Inflammatory macrophage treated with lipopolysaccharide for 4 hours (primary cell): Measurements from ENCODE around the gene CCL14.
"Not testable (repeated sequence)": the region's sequence is repeated elsewhere in the genome, so short reads cannot be mapped to it uniquely, and the experiment has no call there.

ENCODE experiments used
- DNase-seq: peaks from one replicate; pipeline ENCODE4 v3.0.0-alpha.2; 2020

Gene CCL14

GRCh38 chr17:35938492-35938891 is 48.0 kb downstream of the CCL14 start:
- DNase-seq: not testable (repeated sequence)

DNA sequence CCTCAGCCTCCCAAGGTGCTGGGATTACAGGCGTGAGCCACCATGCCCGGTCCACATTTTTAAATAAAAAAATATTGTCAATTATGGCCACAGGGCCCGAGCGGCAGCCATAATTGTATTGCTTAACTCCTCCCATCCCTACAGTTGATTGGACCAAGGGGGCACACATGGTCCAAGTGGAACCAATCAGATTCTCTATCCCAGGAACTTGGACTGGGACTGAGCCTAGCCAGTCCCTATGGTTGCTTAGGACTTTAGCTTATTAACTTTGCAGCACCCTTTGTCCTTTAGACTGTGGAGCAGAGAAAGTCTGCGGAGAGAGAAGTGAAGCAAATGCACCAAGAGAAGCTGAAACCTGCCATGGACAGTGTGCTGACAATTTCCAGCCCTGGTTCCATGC is 50.5 kb downstream of the CCL14 start:
- DNase-seq: no peak

- no peak for DNase-seq
Measured at GRCh38 chr17:35934760-35935159, 51.8 kb downstream of the CCL14 start.
